ENCODE results near the gene CPNE5. TPM values are rescaled to one million over a fixed set of nuclear protein-coding genes. Genes with fewer than 3 reads are reported as not detected.

Gene CPNE5
- total RNA-seq, 1 donor from 2014 or later: 2.0 TPM

- Mint-ChIP-seq H3K27me3 (ENCODE audit: low read depth) (no peaks in the 10 kb centered on the region), H3K27ac (peak overlapping the region; percentile 38), H3K4me3 (ENCODE audit: low read depth) (no peak overlapping the region), H3K36me3 (ENCODE audit: low read depth) (peaks cover 82% of the 10 kb centered on the region), H3K4me1 (ENCODE audit: low read depth) (peaks cover 66% of the 10 kb centered on the region), H3K9me3 (no peaks in the 10 kb centered on the region)
- no peak for DNase-seq (ENCODE audit: low spot score)
- intact Hi-C loops (cut with micrococcal nuclease): no loop called here
Measured at GRCh38 chr6:36867471-36868224, 28.4 kb upstream of the CPNE5 start.

- Mint-ChIP-seq H3K36me3 (ENCODE audit: low read depth) (peaks cover 83% of the 10 kb centered on the region), H3K27me3 (ENCODE audit: low read depth) (no peaks in the 10 kb centered on the region), H3K4me3 (ENCODE audit: low read depth) (no peak overlapping the region), H3K27ac (peak overlapping the region; percentile 36), H3K4me1 (ENCODE audit: low read depth) (peaks cover 53% of the 10 kb centered on the region), H3K9me3 (no peaks in the 10 kb centered on the region)
- DNase-seq (ENCODE audit: low spot score): no peak
- intact Hi-C loops (cut with micrococcal nuclease): no loop called here
Measured at GRCh38 chr6:36865835-36866234, 26.6 kb upstream of the CPNE5 start.

- DNase-seq (ENCODE audit: low spot score): no peak
- peaks cover 39% of the 10 kb centered on the region for H3K4me1 Mint-ChIP-seq (ENCODE audit: low read depth)
- H3K27me3 Mint-ChIP-seq (ENCODE audit: low read depth): no peaks in the 10 kb centered on the region
- peaks cover 77% of the 10 kb centered on the region for H3K36me3 Mint-ChIP-seq (ENCODE audit: low read depth)
- no peak overlapping the region for H3K4me3 Mint-ChIP-seq (ENCODE audit: low read depth)
- no peaks in the 10 kb centered on the region for H3K9me3 Mint-ChIP-seq
- no peak overlapping the region for H3K27ac Mint-ChIP-seq
- intact Hi-C loops (cut with micrococcal nuclease): no loop called here
Measured at GRCh38 chr6:36863670-36864540, 24.7 kb upstream of the CPNE5 start.

- intact Hi-C loops (cut with micrococcal nuclease): no loop called here
- no peak for DNase-seq (ENCODE audit: low spot score)
- Mint-ChIP-seq H3K9me3 (no peaks in the 10 kb centered on the region), H3K27ac (no peak overlapping the region), H3K27me3 (ENCODE audit: low read depth) (no peaks in the 10 kb centered on the region), H3K36me3 (ENCODE audit: low read depth) (peaks cover 72% of the 10 kb centered on the region), H3K4me3 (ENCODE audit: low read depth) (no peak overlapping the region), H3K4me1 (ENCODE audit: low read depth) (peaks cover 36% of the 10 kb centered on the region)
Measured at GRCh38 chr6:36862848-36863382, 23.7 kb upstream of the CPNE5 start.

GRCh38 chr6:36862164-36862847, 23.1 kb upstream of the CPNE5 start:
- Mint-ChIP-seq H3K27ac (no peak overlapping the region), H3K27me3 (ENCODE audit: low read depth) (no peaks in the 10 kb centered on the region), H3K4me1 (ENCODE audit: low read depth) (peaks cover 30% of the 10 kb centered on the region), H3K4me3 (ENCODE audit: low read depth) (no peak overlapping the region), H3K36me3 (ENCODE audit: low read depth) (peaks cover 69% of the 10 kb centered on the region), H3K9me3 (no peaks in the 10 kb centered on the region)
- no peak for DNase-seq (ENCODE audit: low spot score)
- intact Hi-C loops (cut with micrococcal nuclease): no loop called here

GRCh38 chr6:36860126-36860525, 20.9 kb upstream of the CPNE5 start:
- Mint-ChIP-seq H3K36me3 (ENCODE audit: low read depth) (peaks cover 65% of the 10 kb centered on the region), H3K9me3 (no peaks in the 10 kb centered on the region), H3K4me1 (ENCODE audit: low read depth) (peaks cover 12% of the 10 kb centered on the region), H3K27ac (no peak overlapping the region), H3K4me3 (ENCODE audit: low read depth) (no peak overlapping the region), H3K27me3 (ENCODE audit: low read depth) (no peaks in the 10 kb centered on the region)
- intact Hi-C loops (cut with micrococcal nuclease): no loop called here
- no peak for DNase-seq (ENCODE audit: low spot score)

- intact Hi-C loops (cut with micrococcal nuclease): no loop called here
- DNase-seq (ENCODE audit: low spot score): no peak
- H3K9me3 Mint-ChIP-seq: no peaks in the 10 kb centered on the region
- no peak overlapping the region for H3K27ac Mint-ChIP-seq
- peaks cover 6% of the 10 kb centered on the region for H3K4me1 Mint-ChIP-seq (ENCODE audit: low read depth)
- no peaks in the 10 kb centered on the region for H3K27me3 Mint-ChIP-seq (ENCODE audit: low read depth)
- peaks cover 64% of the 10 kb centered on the region for H3K36me3 Mint-ChIP-seq (ENCODE audit: low read depth)
- no peak overlapping the region for H3K4me3 Mint-ChIP-seq (ENCODE audit: low read depth)
Measured at GRCh38 chr6:36858407-36858981, 19.2 kb upstream of the CPNE5 start.

- Mint-ChIP-seq H3K4me1 (ENCODE audit: low read depth) (no peaks in the 10 kb centered on the region), H3K27me3 (ENCODE audit: low read depth) (no peaks in the 10 kb centered on the region), H3K36me3 (ENCODE audit: low read depth) (peaks cover 61% of the 10 kb centered on the region), H3K27ac (no peak overlapping the region), H3K9me3 (no peaks in the 10 kb centered on the region), H3K4me3 (ENCODE audit: low read depth) (no peak overlapping the region)
- intact Hi-C loops (cut with micrococcal nuclease): no loop called here
- DNase-seq (ENCODE audit: low spot score): no peak
Measured at GRCh38 chr6:36857325-36857724, 18.1 kb upstream of the CPNE5 start.

GRCh38 chr6:36856277-36856676, 17.0 kb upstream of the CPNE5 start:
- no peak overlapping the region for H3K4me3 Mint-ChIP-seq (ENCODE audit: low read depth)

GRCh38 chr6:36855750-36856149, 16.5 kb upstream of the CPNE5 start:
- no peaks in the 10 kb centered on the region for H3K27me3 Mint-ChIP-seq (ENCODE audit: low read depth)
- H3K27ac Mint-ChIP-seq: no peak overlapping the region
- no peak for DNase-seq (ENCODE audit: low spot score)
- intact Hi-C loops (cut with micrococcal nuclease): no loop called here
- no peaks in the 10 kb centered on the region for H3K9me3 Mint-ChIP-seq
- peaks cover 65% of the 10 kb centered on the region for H3K36me3 Mint-ChIP-seq (ENCODE audit: low read depth)
- H3K4me1 Mint-ChIP-seq (ENCODE audit: low read depth): peaks cover 2% of the 10 kb centered on the region
- no peak overlapping the region for H3K4me3 Mint-ChIP-seq (ENCODE audit: low read depth)

More at GRCh38 chr6:36856277-36856676, 17.0 kb upstream of the CPNE5 start:
- intact Hi-C loops (cut with micrococcal nuclease): no loop called here
- Mint-ChIP-seq H3K36me3 (ENCODE audit: low read depth) (peaks cover 65% of the 10 kb centered on the region), H3K4me1 (ENCODE audit: low read depth) (no peaks in the 10 kb centered on the region), H3K9me3 (no peaks in the 10 kb centered on the region), H3K27ac (no peak overlapping the region), H3K27me3 (ENCODE audit: low read depth) (no peaks in the 10 kb centered on the region)
- DNase-seq (ENCODE audit: low spot score): no peak

- no peak overlapping the region for H3K4me3 Mint-ChIP-seq (ENCODE audit: low read depth)
- peaks cover 59% of the 10 kb centered on the region for H3K36me3 Mint-ChIP-seq (ENCODE audit: low read depth)
- intact Hi-C loops (cut with micrococcal nuclease): no loop called here
- no peak overlapping the region for H3K27ac Mint-ChIP-seq
- peaks cover 4% of the 10 kb centered on the region for H3K4me1 Mint-ChIP-seq (ENCODE audit: low read depth)
- no peaks in the 10 kb centered on the region for H3K27me3 Mint-ChIP-seq (ENCODE audit: low read depth)
- H3K9me3 Mint-ChIP-seq: no peaks in the 10 kb centered on the region
- DNase-seq (ENCODE audit: low spot score): no peak
Measured at GRCh38 chr6:36853325-36853724, 14.1 kb upstream of the CPNE5 start.

- Mint-ChIP-seq H3K36me3 (ENCODE audit: low read depth) (peaks cover 58% of the 10 kb centered on the region), H3K27ac (no peak overlapping the region), H3K27me3 (ENCODE audit: low read depth) (no peaks in the 10 kb centered on the region), H3K4me3 (ENCODE audit: low read depth) (no peak overlapping the region), H3K4me1 (ENCODE audit: low read depth) (peaks cover 4% of the 10 kb centered on the region), H3K9me3 (no peaks in the 10 kb centered on the region)
- intact Hi-C loops (cut with micrococcal nuclease): no loop called here
- DNase-seq (ENCODE audit: low spot score): no peak
Measured at GRCh38 chr6:36852481-36853147, 13.4 kb upstream of the CPNE5 start.
